GM23248 (cell line): ENCODE data around the gene ANXA11.
"Not testable (repeated sequence)": the region's sequence is repeated elsewhere in the genome, so short reads cannot be mapped to it uniquely, and the experiment has no call there.

Source experiments
- EZH2 ChIP-seq: fragments of 200-600 bp; sonication (generic); IDR thresholded peaks from 2 replicates; pipeline ENCODE4 v1.6.1; 2018; ENCODE audit warnings: antibody characterized with exemption, mild to moderate bottlenecking; ENCODE audit not compliant: insufficient read depth, poor library complexity, severe bottlenecking
- EZH2phosphoT487 ChIP-seq: fragments of 200-600 bp; sonication (generic); IDR thresholded peaks from 2 replicates; pipeline ENCODE4 v1.6.1; 2018; ENCODE audit warnings: antibody characterized with exemption, moderate library complexity, mild to moderate bottlenecking, low read depth; ENCODE audit not compliant: insufficient read depth

- TF ChIP-seq EZH2, EZH2phosphoT487: not testable (repeated sequence)
These were observed 2.8 kb downstream of the ANXA11 start for GRCh38 chr10:80202530-80202929.
